GM21381 (cell line): ENCODE results near the gene CXorf38.
"Not testable (repeated sequence)": the region's sequence is repeated elsewhere in the genome, so short reads cannot be mapped to it uniquely, and the experiment has no call there.

Experiments
- ATAC-seq: cut with Tn5 transposase; IDR thresholded peaks from one replicate; pipeline ENCODE4 v1.9.1; 2021; ENCODE audit warnings: mild to moderate bottlenecking, moderate library complexity; ENCODE audit not compliant: unreplicated experiment

The CXorf38 gene

DNA sequence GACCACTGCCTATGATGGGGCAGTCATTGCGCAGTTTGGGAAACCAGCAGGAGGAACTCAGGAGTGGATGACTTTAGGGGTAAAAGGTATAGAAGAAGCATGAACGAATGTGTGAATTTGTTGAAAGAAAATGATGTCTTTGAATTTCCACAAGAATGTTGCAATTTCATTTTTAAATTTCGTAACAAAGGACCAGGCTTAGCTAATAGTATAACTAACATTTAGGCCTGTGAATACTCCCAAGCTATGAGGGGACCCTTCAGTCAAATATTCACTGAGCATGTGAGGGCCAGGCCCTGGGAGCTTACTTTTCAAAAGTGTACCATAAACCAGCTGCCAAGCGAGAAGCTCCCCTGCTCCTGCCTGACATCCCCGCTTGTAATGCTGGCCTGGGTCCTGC is 18.9 kb downstream of the CXorf38 start:
- ATAC-seq, result no peak

DNA sequence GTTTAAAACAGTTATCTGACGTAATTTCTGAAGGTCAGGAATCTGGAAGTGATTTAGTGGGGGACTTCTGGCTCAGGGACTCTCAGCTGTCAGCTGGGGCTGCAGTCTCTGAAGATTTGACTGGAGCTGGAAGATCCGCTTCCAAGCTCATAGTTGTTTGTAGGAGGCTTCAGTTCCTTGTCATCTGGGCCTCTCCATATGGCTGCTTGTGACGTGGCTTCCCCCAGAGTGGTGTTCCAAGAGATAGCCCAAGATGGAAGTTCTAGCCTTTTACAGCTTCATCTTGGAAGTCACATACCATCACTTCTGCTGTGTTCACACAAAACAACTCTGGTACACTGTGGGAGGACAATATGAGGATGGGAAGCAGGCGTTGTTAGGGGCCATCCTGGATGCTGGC is 22.1 kb downstream of the CXorf38 start:
- ATAC-seq, result no peak

DNA sequence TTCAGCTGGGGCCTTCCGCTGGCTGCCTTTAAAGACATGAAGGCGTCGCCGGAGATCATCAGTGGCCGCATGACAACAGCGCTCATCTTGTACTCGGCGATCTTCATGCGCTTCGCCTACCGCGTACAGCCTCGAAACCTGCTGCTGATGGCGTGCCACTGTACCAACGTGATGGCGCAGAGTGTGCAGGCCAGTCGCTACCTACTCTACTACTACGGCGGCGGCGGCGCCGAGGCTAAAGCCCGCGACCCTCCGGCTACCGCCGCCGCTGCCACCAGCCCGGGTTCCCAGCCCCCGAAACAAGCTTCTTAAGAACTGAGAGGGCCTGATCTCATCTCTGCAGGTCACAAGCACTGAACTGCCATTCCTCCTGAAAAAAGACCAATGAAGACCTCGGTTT is 23.7 kb downstream of the CXorf38 start:
- ATAC-seq, result no peak

DNA sequence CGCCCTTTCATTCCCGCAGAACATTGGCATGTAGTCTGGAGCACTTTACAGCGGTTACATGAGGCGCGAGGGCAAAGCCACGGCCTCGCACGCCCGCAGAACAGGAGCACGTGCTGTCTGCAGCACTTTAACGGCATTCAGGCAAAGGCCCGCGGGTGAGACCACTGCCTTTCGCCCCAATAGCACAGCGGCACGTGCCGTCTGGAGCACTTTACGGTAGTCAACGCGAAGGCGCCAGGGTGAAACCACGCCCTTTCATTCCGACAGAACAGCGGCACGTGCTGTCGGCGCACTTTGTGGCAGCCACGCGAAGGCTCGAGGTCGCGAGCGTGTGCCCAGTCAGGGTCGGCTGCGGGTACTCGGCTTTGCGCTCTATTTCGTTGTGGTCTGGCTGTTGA is 24.2 kb downstream of the CXorf38 start, which contains the start of gene MPC1L:
Gene MPC1L (plus strand): TSS at position 290 of the 398 bp plus-strand sequence. CDS start 138 bp downstream, outside the sequence.
- ATAC-seq, result no peak

DNA sequence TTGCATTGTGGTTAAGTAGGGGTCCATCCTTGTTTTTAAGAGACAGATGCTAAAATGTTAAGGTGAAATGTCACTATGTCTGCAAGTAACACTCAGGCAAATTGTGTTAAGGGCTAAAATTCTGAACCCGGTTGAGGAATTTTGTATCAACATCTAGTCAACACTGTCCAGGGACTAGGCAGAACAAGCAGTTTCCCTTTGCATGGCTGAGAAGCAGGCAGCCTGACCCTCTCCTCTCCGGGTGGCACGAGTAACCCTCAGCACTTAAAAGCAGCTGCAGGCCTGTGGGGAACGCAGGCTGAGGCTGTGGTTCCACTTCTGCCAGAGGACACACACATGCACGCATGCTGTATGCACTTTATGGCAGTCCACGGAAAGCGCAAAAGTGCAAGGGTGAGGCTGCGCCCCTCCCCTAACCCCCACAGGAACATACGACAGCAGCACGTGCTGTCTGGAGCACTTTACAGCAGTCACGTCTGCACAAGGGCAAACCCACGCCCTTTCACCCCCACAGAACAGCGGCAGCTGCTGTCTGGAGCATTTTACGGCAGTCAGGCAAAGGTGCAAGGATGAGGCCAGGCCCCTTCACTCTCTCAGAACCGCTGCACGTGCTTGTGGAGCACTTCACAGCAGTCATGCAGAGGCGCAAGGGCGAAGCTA is 24.8 kb downstream of the CXorf38 start:
- no peak for ATAC-seq

DNA sequence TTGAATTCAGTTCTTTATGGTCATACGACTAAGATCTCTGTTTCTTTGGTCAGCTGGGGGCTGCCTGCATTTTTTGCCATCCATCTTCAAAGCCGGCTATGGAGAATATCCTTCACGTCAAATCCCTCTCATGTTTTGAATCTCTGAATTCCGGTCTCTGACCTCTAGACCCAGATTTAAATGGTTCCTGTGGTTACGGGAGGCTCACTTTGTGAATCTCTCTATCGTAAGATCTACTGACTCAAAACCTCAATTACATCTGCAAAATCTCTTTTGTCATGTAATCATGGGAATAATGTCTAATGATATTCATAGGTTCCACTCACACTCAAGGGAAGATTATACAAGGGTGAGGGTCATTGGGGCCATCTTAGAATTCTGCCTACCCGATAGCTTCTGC is 29.8 kb downstream of the CXorf38 start:
- ATAC-seq, result no peak

DNA sequence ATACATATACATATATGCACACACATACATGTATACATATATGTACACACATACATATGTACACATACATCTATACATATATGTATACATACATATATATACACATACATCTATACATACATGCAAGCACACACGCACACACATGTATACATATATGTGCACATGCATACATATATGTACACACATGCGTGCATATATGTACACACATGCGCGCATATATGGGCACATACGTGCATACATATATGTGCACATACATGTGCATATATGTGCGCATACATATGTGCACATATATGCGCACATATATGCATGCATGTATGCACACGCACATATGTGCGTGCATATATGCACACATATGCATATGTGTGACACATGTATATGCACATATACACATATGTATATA is 31.4 kb downstream of the CXorf38 start:
- no peak for ATAC-seq

DNA sequence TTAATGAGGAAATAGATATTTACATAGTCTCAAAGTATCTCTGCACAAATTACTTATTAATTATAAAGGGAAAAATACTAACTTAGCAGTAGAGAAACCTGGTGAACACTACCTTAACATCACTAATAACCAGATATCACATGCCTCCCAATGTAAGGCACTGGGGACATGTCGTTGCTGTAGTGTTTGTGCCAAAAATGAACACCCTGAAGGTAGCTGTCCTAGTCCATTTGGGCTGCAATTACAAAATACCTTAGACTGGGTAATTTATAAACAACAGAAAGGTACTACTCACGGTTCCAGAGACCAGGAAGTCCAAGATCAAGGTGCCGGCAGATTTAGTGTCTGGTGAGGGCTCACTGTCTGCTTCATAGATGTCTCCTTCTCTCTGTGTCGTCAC is 34.9 kb downstream of the CXorf38 start:
- ATAC-seq, result no peak

DNA sequence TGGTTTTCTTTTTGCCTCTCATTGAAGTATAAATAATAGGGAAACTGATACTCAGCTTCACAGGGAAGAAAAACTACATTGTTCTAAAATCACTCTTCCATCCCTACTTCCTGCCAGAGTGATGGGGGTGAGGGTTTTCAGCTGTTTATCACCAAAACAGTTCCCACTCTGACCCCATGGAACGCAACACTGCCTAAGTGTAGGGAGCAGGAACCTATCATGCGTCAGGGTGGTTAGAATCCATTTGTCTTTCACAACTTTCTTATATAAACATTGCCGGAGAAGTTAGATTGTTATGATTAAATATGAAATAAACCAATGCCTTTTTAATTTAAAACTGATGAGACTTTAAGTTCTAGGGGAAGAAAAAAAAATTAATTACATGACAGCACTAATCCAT is 40.0 kb downstream of the CXorf38 start:
- no peak for ATAC-seq

DNA sequence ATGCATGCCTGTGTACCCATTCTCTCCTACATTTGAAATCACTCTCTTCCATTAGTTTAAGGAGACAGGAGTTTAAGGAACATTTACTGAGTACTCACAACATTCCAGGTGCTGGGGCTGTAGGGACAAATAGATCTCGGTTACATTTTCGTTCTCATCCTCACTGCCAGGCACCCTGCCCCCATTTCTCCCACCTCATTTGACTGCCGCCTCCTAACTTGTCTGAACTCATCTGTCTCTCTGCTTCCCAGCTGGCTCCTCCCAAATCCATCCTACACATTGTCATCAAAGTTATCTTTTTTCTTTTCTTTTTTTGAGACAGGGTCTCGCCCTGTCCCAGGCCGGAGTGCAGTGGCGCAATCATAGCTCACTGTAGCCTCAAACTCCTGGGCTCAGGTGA is 43.9 kb downstream of the CXorf38 start:
- ATAC-seq, result no peak

DNA sequence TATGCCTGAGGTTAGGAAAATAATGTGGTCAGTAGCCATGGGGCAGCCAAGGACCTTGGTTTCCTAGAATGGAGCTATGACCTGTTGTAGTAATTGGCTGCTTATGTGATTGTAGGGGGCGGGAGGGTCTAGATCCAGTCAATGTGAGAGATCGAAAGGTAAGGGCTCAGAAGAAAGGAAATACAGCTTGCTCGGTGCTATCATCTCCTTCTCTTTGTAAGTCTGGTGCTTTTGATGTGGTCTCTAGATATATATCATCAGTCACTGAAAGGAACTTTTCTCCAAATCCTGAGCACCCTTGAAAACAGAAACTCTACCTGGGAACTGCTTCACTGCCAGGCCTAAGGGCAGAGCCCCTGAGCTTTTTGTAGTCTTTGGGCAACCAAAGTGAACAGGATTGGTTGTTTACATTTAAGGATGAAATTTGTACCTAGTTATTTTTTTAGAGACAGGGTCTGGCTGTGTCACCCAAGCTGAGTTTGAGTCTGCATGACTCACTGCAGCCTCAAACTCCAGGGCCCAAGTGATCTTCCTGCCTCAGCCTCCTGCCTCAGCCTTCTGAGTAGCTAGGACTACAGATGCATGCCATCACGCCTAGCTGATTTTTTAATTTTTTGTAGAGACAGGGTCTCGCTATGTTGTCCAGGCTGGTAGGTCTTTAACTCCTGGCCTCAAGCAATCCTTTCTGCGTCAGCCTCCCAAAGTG is 57.6 kb downstream of the CXorf38 start:
- not testable (repeated sequence) for ATAC-seq

DNA sequence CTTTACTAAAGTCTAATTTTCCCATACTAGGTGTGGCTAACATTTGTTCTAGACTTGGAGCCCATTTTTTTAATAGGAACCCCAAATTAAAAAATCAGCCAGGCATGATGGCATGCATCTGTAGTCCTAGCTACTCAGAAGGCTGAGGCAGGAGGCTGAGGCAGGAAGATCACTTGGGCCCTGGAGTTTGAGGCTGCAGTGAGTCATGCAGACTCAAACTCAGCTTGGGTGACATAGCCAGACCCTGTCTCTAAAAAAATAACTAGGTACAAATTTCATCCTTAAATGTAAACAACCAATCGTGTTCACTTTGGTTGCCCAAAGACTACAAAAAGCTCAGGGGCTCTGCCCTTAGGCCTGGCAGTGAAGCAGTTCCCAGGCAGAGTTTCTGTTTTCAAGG is 59.7 kb downstream of the CXorf38 start:
- not testable (repeated sequence) for ATAC-seq

DNA sequence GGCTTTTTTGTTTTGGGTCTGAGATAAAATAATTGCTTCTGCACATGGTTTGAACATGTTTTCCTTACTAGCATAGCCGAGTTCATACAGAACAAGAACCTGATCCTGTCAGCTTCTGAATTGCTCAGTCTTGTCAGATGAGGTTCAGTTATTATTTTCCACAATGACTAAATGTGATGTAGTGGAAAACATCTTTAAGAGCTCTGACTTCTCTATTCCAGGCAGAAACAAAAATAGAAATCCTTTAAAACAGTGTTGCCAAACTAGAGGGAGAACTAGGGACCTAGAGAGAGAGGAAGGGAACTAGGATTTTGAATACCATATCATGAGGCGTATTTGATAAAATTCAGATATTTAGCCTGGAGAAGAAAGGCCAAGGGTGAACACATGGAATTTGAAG is 64.5 kb downstream of the CXorf38 start:
- ATAC-seq, result no peak

DNA sequence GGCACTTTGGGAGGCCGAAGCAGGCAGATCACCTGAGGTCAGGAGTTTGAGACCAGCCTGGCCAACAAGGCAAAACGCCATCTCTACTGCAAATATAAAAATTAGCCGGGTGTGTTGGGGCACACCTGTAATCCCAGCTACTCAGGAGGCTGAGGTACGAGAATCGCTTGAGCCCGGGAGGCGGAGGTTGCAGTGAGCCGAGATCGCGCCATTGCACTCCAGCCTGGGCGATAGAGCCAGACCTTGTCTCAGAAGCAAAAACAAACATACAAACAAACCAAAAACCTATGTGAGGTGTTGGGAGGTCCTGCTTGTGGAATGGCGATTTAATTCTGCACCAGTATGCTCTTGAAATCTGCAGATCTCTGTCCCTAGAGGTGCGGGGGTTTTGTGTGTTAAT is 65.2 kb downstream of the CXorf38 start:
- not testable (repeated sequence) for ATAC-seq

DNA sequence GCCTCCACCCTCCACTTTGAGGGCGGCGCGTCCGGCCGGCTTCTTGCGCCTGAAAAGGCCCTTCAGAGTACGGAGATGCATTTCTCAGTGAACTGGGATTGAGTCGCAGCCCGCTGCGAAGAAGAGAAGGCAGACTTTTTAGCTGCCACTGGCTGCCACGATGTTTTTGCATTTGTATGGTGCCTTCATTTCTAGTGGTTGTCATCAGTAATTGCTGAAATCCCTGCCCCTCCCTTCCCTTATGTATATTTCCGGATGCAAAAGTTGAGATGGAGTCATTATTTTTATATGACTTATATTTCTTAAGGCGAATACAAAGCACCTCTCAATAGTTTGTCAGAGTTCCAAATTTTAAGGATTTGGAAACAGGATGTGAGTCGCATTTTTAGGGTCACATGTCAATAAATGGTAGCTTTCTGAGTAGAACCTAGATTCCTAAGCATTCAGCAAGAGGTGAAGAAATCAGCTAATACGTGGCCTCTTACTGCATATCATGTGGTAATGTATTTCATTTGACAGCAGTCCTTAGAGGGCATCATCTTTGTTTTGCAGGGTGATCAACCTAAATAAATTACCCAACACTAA is 65.9 kb downstream of the CXorf38 start:
- ATAC-seq, result no peak

DNA sequence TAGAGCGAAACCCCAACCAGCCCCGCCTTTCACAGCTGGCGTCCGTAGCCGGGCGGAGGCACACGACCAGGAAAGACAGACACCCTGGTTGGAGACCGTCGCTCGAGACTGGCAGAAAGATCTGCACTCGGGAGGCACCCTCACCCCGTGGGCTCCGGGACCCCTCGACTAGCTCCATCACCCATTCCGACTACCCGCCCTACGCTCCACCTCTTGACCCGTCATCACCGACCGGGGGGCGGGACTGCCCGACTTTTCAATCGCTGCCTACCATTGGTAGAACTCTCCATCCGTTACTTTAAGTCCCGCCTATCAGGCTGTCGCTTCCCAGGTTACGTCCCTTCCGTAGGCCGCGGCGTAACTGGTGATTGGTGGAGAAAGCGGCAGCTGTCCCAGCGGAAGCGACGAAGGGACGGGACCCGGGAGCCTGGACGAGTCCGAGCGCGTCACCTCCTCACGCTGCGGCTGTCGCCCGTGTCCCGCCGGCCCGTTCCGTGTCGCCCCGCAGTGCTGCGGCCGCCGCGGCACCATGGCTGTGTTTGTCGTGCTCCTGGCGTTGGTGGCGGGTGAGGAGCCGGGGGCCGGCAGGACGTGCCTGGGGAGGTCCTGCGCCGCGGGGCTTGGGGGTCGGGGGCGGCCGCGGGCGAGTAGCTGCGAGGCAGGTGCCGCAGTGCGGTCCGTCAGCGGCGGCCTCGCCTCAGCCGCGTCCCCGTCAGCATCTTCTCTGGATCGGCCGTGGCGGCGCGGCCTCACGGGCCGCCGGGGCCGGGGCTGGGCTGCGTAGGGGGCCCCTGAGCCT is 66.6 kb downstream of the CXorf38 start, which contains the start of gene ATP6AP2:
Gene ATP6AP2 (plus strand): TSS at position 434 of the 799 bp plus-strand sequence. CDS start 96 bp downstream, at position 530.
- ATAC-seq, result peak; percentile 94

DNA sequence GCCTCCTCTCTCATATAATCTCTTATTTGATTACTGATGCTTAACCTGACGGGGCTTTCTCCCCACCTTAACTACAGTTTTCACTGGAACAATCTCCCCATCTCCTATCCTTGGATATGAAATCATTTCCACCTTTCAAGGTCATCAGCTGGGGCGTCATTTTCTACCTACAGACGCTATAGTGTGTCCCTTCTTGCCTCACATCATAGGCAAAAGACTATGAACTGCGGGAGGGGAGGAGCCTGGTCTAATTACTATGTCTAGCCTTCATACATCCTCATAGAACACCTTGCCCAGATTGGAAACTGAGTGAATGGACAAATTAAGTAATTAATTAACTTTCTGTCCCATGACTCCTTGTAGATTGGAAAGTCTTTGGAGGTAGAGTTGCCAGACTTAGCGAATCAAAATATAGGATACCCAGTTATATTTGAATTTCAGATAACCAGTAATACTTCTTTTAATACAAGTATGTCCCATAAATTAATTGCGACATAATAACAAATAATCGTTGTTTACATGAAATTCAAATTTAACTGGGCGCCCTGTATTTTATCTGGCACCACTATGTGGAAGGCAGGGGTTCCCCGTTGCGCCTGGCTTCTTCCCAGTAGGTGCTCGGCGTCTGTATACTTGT is 67.3 kb downstream of the CXorf38 start:
- no peak for ATAC-seq

DNA sequence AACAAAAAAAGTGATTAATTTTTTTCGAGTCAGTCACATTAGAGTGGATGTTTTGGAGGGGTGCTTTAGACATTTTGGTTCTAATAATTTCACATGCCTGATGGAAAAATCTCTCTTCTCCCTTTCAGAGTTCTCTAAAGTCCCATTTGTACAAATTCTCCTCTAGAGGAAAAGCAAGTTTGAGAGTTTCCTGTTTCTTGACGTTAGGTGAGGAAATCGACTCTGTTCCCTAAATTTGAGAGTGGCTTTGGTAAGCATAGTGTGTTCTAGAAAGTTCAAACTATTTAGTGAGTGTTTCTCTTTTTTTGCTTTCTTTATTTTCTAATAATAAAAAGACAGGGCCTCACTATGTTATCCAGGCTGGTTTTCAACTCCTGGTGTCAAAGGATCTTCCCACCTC is 68.2 kb downstream of the CXorf38 start:
- no peak for ATAC-seq

DNA sequence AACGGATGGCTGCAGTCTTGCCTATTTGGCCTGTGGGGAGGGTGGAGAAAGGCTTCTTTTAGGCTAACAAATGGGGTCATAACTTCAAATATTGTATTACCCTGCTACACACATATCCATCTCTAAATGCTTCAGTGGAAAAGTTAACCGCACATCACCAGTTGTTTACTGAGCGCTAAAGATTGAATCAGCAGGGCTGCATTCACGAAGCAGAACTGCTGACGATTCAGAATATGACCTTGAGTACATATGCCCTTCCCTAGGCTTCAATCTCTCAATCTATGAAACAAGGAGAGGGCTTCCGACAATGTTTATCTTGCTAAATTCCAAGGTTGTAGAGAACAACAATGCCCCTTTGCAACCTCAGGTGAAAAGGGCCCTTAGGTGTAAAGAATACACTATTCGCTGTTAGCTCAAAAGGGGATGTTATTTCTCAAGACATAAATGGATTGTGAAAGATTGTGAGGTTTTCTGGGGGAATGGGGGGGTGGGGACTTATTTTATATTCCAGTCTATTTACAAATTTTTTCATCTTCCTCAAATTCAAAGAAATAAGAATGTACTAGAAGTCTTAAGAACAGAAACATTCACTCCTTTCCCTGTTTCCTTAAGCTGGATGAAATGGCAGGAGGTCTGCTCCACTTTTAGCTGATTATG is 69.2 kb downstream of the CXorf38 start:
- ATAC-seq, result no peak
